Esophagus muscularis mucosa (tissue), 4 donors: ENCODE results near the gene PIK3C2A.

Experiments used
- CTCF ChIP-seq, 3 experiments: fragments of 200-600 bp in 2 of 3; fragments of 450-650 bp in 1 of 3; sonication (generic) in 2 of 3; IDR thresholded peaks; one replicate each; pipeline ENCODE4 v1.5.1; 2017 to 2019; ENCODE audit warnings: antibody characterized with exemption in 3 of 3, mild to moderate bottlenecking in 2 of 3, moderate library complexity in 1 of 3
- EP300 ChIP-seq: sonication (generic); formaldehyde crosslinking; IDR thresholded peaks from one replicate; pipeline ENCODE4 v1.6.1; 2017; ENCODE audit warnings: antibody characterized with exemption
- POLR2A ChIP-seq: fragments of 450-650 bp; IDR thresholded peaks from one replicate; pipeline ENCODE4 v1.6.1; 2017; ENCODE audit warnings: antibody characterized with exemption, moderate library complexity, mild to moderate bottlenecking, low read depth
- POLR2AphosphoS5 ChIP-seq, 2 donors: sonication (generic); formaldehyde crosslinking; IDR thresholded peaks; one replicate each; pipeline ENCODE4 v1.6.1; 2017; ENCODE audit warnings: antibody characterized with exemption in 2 of 2

- TF ChIP-seq CTCF (IDR thresholded peaks at IDR 0.05) (no peak), POLR2A (no peak), POLR2AphosphoS5 (IDR thresholded peaks at IDR 0.05) (no peak), EP300 (no peak)
These were observed 45.4 kb downstream of the PIK3C2A start for GRCh38 chr11:17162376-17162775.
